HL-60 (cell line): ENCODE data around the gene CNTN1.

Experiments used
- DNase-seq, 2 experiments: peaks; one replicate each; pipeline ENCODE4 v3.0.0-alpha.2; 2010 to 2020; ENCODE audit warnings: low read depth in 1 of 2, low spot score in 1 of 2
- H3K27ac ChIP-seq: fragments of 250-450 bp; sonication (Bioruptor Pico); replicated peaks from 2 replicates; pipeline ENCODE4 v1.5.1; 2020; ENCODE audit warnings: mild to moderate bottlenecking, moderate library complexity
- H3K27me3 ChIP-seq: fragments of 250-450 bp; sonication (Bioruptor Pico); 2 replicates; pipeline ENCODE4 v1.5.1; 2021; ENCODE audit warnings: mild to moderate bottlenecking, moderate library complexity; ENCODE audit not compliant: insufficient read depth, poor library complexity, severe bottlenecking
- H3K4me3 ChIP-seq: replicated peaks from 2 replicates; pipeline ENCODE4 v1.5.1; 2011; ENCODE audit warnings: mild to moderate bottlenecking, control low read depth, low read length; ENCODE audit not compliant: insufficient read depth
- CTCF ChIP-seq: IDR thresholded peaks from one replicate; pipeline ENCODE4 v1.5.1; 2011; ENCODE audit warnings: low read length, control low read depth, inconsistent platforms; ENCODE audit not compliant: insufficient read depth
- GABPA ChIP-seq: IDR thresholded peaks from 2 replicates; pipeline ENCODE4 v1.6.1; 2012; ENCODE audit warnings: low read depth
- POLR2AphosphoS5 ChIP-seq: IDR thresholded peaks from 2 replicates; pipeline ENCODE4 v1.6.1; 2012; ENCODE audit warnings: low read depth
- REST ChIP-seq: IDR thresholded peaks from 2 replicates; pipeline ENCODE4 v1.6.1; 2012; ENCODE audit warnings: low read depth; ENCODE audit not compliant: insufficient replicate concordance
- SPI1 ChIP-seq: IDR thresholded peaks from 2 replicates; pipeline ENCODE4 v1.6.1; 2012; ENCODE audit warnings: low read depth, mild to moderate bottlenecking, borderline replicate concordance

CNTN1 gene

DNA sequence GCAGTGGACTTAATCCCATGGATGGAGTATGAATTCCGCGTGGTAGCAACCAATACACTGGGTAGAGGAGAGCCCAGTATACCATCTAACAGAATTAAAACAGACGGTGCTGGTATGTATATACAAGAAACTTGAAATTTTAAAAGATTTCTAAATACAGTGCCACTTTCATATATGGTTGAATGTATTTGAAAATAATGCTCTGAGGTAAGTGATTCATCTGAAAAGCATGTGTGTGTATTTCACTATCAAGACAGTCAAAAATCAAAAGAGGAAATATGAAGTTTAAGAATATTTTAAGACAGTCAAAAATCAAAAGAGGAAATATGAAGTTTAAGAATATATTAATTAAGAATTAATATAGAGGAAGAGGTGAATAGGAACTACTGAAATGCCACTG, 300.9 kb downstream of the CNTN1 start:
- Histone ChIP-seq H3K27me3 (no peaks in the 10 kb centered on the region), H3K27ac (no peak overlapping the region), H3K4me3 (no peak overlapping the region)
- no peak for DNase-seq
- TF ChIP-seq SPI1 (no peak), POLR2AphosphoS5 (no peak), GABPA (no peak), REST (no peak), CTCF (no peak)

- H3K27me3 ChIP-seq: no peaks in the 10 kb centered on the region
- TF ChIP-seq GABPA (no peak), POLR2AphosphoS5 (no peak), CTCF (no peak), REST (no peak), SPI1 (no peak)
- no peak overlapping the region for H3K27ac ChIP-seq
- no peak for DNase-seq
- no peak overlapping the region for H3K4me3 ChIP-seq
Measured at GRCh38 chr12:40996091-40996490, 303.9 kb downstream of the CNTN1 start.

- DNase-seq: no peak
- no peak overlapping the region for H3K4me3 ChIP-seq
- TF ChIP-seq REST (no peak), SPI1 (no peak), CTCF (no peak), POLR2AphosphoS5 (no peak), GABPA (no peak)
- H3K27me3 ChIP-seq: no peaks in the 10 kb centered on the region
- no peak overlapping the region for H3K27ac ChIP-seq
Measured at GRCh38 chr12:40999210-40999609, 307.0 kb downstream of the CNTN1 start.
